ENCODE results near the gene LDLRAD3.

DNA sequence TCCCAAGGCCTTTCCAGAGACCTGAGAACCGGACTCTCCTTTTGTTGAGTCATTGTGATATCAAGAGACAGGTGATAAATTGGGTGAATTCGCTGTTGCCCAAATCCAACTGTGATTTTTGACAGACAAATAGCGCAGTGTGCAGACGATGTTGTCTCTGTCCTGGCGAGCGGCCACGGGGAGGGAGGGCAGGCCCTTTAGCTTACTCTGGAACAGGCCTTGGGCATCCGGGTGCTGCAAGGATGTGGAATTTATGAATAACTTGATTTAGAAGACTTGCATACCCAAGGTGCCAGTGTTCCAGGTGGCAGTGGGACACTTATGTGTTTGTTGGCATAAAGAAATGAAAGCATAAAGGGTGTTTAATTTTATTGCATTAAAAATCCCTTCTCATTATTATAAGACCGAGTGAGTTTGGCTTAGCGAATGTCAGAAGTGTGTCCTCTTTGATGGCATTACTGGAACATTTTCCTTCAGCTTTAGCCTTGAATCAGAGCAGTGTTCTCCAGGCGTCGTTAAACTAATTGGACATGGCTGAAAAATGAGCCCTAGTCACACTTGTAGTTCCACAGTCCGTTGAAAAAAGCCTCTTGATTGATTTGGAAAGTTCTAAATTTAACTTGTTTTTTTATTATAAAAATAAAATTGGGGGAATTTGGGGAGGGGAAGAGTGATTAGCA, 9.4 kb downstream of the LDLRAD3 start:
- TF ChIP-seq GATA3 (IDR thresholded peaks at IDR 0.05; ENCODE audit: low read depth, low read length): no peak
- TF ChIP-seq GATA2 (IDR thresholded peaks at IDR 0.05; ENCODE audit: low read depth, low read length): no peak

All from SH-SY5Y (cell line).